Ammon's horn (tissue), 1 donor: ENCODE measurements around the gene WDR43.

Source experiments
- DNase-seq: peaks from one replicate; pipeline ENCODE4 v3.0.0-alpha.2; 2016; ENCODE audit warnings: low spot score

WDR43 gene

DNA sequence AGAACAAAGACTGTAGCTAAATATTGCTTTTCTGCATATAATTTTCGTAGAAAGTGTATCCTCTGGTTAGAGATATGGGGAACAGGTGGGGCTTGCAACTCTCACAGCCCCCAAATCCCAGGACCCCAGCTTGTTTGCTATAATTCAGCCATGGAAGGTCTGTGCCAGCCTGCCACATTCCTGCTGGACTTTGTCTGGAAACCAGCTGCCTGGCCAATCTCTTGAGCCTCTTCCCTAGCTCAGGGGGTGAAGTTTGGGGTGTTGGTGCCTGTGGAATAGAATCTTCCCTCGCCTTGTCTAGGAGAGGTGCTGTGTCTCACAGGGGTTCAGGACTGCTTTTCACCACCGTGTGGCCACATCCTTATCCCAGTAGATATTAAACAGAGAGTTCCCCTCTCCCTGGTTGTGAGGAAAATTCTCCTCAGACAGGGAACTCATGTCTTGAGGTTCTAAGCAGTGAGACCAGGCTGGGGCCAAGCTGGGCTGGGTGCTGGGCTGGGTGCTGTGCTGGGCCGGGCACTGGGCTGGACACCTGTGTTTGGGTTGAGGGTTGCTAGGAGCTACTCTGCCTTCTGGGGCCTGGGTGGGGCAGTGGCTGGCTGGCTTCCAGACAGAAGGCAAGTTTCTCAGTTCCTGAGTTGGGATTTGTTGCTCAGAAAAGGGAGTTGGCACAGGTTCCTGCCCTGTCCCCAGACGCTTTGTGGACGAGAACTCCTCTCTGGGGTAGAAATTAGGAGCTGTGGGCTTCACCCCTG lies 98.9 kb downstream of the WDR43 start:
- no peak for DNase-seq

DNA sequence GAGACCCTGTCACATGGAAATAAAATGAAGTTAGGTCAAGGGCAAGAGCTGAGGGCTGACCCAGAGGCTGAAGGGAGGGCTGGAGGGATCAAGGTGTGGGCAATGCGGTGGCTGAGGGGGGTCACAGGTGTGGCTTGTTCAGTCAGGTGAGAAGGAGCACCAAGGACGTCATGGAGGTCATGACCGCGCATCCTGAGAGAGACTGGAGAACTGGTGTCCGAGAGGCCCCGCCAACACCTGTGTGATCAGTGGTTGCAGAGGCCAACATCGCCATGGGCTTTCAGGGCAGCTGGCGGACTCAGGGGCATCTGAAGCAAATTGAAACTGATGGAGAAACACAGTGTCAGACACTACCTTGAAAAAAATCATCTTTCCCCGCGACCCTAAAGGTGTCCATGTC lies 99.6 kb downstream of the WDR43 start:
- no peak for DNase-seq

DNA sequence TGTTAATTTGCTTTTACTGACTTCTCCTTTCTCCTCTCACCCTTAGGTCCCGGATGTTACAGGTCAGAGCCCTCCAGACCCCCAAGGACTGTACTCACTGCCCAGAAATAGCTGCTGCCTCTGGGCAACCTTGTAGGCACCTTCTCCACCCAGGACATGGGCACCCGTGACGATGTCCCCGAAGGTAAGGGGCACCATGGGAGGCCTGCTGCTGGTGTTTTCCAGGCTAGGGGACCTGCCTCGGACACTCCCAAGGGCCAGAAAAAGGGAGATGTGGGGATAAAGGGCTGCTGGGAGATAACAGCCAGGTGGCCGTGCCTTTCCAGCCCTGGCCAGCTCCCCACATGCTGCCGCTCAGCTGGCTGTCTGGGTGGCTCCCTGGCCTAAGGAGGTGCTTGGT lies 100.2 kb downstream of the WDR43 start:
- DNase-seq = no peak

DNA sequence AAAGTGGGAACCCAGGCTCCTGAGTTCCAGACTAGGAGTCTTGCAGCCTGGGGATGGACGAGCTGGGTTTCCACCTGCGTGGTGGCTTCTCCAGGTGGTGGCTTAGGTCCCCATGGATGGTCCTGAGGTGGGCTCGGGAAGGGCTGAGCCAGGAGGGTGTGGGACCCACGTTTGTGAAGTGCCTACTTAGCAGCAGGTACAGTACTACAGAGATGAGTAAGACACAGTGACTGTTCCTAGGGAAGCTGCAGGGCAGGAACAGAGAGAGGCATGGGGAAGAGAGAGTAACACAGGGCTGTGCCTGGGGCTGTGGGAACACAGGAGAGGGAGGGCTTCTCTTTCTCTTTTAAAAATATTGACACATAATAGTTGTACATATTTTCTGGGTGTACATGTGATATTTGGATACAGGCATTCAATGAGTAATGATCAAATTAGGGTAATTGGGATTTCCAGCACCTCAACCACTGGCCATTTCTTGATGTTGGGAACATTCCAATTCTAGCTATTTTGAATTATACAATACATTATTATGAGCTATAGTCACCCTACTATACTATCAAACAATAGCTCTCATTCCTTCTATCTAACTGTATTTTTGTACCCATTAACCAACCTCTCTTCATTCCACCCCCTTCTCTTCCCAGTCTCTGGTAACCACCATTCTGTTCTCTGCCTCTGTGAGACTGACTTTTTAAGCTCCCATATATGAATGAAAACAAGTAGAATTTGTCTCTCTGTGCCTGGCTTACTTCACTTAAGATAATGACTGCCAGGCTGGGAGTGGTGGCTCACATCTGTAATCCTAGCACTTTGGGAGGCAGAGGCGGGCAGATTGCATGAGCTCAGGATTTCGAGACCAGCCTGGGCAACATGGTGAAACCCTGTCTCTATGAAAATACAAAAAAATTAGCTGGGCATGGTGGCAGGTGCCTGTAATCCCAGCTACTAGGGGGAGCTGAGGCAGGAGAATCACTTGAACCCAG lies 101.6 kb downstream of the WDR43 start:
- DNase-seq = no peak

DNA sequence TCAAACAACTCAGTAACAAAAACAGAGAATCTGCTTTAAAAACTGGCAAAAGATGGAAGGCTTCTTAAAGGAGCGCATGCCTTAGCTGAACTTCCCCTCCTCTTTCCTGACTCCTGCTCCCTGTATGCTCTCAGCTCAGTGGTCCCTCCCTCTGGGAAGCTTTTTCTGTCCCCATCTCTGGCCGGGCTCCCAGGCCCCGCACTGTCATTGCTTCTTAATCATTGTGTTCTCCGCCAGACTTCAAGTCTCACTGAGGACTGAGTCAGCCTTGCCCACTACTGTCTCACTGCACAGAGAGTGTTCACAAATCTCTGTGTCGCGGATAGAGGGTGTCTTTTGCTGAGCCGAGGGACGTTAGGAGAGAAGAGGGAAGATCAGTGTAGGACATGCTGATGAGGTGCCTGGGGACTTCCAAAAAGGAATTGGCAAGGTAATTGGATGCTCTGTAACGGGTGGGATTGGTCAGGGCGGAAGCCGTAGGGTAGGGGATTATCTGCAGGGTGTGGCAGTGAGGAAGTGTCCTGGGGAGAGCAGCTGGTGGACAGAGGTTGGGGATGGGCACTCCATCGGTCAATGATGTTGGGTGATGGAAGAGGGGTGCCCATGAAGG lies 102.9 kb downstream of the WDR43 start:
- DNase-seq = peak; percentile 36
